ENCODE results near the gene FGF14.
"Not testable (repeated sequence)": the region's sequence is repeated elsewhere in the genome, so short reads cannot be mapped to it uniquely, and the experiment has no call there.

The FGF14 gene

DNA sequence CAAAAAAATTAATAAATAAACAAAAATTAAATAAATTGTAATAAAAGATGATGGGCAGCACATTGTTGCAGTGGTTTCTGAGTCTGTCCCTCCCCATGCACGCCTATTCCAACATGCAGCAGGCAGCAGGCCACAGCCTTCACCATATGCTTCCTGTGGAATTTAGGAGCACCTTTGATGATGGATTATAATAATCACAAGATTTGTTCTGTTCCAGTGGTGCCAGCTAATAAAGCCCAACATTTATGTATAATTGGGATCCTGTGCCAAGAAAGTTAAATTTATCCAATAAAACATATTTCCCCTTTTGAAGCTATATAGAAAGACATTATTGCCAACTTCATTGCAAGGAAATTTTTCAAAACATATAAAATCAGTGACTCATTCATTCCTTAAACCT lies 328.6 kb downstream of the FGF14 start:
- DNase-seq (ENCODE audit: low read depth), result no peak
- TF ChIP-seq, protein P1, sequence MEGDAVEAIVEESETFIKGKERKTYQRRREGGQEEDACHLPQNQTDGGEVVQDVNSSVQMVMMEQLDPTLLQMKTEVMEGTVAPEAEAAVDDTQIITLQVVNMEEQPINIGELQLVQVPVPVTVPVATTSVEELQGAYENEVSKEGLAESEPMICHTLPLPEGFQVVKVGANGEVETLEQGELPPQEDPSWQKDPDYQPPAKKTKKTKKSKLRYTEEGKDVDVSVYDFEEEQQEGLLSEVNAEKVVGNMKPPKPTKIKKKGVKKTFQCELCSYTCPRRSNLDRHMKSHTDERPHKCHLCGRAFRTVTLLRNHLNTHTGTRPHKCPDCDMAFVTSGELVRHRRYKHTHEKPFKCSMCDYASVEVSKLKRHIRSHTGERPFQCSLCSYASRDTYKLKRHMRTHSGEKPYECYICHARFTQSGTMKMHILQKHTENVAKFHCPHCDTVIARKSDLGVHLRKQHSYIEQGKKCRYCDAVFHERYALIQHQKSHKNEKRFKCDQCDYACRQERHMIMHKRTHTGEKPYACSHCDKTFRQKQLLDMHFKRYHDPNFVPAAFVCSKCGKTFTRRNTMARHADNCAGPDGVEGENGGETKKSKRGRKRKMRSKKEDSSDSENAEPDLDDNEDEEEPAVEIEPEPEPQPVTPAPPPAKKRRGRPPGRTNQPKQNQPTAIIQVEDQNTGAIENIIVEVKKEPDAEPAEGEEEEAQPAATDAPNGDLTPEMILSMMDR (conservative IDR thresholded peaks at IDR 0.05; ENCODE audit: low read length), result no peak

DNA sequence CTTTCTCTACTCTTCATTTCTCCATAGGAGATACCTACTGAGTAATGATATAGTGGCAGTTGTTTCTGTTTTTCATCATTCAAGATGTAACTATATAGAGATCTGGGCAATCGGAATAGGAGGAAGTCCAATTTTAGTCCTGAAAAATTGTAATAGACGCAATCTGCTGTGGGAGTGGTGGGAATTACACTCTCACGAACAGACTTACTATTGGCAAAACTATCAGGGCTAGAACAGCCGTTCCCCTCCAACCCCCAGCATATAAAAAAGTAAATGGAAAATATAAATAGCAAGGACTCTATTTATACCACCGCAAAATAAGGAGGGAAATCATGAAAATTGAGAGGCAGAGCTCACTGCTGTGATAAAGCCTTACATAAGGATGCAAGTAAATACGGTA lies 330.1 kb downstream of the FGF14 start:
- TF ChIP-seq, protein P1 (conservative IDR thresholded peaks at IDR 0.05; ENCODE audit: low read length), result no peak
- H3K4me3 ChIP-seq (ENCODE audit: low read length), result no peak overlapping the region
- no peak for DNase-seq (ENCODE audit: low read depth)

More for the DNA sequence above, 328.6 kb downstream of the FGF14 start:
- no peak overlapping the region for H3K4me3 ChIP-seq (ENCODE audit: low read length)

DNA sequence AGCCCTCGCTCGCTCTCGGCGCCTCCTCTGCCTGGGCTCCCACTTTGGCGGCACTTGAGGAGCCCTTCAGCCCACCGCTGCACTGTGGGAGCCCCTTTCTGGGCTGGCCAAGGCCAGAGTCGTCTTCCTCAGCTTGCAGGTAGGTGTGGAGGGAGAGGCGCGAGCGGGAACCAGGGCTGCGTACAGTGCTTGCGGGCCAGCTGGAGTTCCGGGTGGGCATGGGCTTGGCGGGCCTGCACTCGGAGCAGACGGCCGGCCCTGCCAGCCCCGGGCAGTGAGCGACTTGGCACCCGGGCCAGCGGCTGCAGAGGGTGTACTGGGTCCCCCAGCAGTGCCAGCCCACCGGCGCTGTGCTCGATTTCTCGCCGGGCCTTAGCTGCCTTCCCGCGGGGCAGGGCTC lies 333.5 kb downstream of the FGF14 start:
- not testable (repeated sequence) for DNase-seq (ENCODE audit: low read depth); H3K4me3 ChIP-seq (ENCODE audit: low read length)

DNA sequence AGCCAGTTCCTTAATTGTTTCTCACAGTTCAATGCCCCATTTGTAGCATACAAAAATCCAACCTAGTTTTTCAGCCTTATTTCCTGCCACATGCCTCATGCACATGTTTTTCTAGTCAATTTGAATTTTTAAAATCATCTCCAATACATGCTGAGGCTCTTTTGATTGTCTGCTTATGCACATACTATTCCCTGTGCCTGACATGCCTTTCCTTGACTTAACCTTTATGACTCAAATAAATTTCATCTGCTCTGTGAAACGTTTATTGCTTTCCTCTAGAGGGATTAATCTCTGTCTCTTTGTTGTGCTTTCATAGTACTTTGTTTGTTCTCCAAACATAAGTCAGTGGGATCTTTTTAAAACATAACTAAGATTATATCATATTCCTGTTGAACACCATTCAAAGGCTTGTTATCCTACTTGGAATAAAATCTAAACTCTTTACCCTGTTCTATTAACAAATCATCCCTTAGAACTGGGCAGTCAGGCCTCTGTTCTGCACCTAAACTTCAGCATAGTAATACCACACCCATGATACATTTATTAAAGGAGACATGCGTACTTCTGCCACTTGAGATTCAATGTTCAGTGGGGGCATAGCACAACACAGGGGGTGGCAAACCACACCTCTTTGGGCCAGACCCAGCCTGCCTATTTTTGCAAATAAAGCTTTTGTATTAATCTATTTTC lies 346.6 kb downstream of the FGF14 start:
- TF ChIP-seq, protein P1 (conservative IDR thresholded peaks at IDR 0.05; ENCODE audit: low read length), result no peak
- H3K4me3 ChIP-seq (ENCODE audit: low read length), result no peak overlapping the region
- no peak for DNase-seq (ENCODE audit: low read depth)

DNA sequence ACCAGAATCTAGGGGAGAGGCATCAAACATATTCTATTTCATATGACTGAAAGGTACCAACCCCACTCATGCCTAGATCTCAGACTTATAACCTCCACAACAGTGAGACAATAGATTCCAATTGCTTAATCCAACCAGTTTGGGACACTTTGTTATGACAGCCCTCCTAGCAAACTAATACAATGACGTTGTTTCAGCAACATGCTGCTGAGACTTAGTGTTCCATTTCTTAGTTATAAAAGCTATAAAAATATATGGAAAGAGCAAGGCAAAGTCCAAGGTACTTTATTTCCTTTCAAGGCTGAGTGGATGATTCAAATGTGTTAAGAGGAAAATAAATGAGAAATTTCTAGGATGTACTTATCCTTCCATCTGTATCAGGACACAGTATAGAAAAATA lies 352.0 kb downstream of the FGF14 start:
- H3K4me3 ChIP-seq (ENCODE audit: low read length), result no peak overlapping the region
- DNase-seq (ENCODE audit: low read depth), result no peak
- TF ChIP-seq, protein P1 (conservative IDR thresholded peaks at IDR 0.05; ENCODE audit: low read length), result no peak

DNA sequence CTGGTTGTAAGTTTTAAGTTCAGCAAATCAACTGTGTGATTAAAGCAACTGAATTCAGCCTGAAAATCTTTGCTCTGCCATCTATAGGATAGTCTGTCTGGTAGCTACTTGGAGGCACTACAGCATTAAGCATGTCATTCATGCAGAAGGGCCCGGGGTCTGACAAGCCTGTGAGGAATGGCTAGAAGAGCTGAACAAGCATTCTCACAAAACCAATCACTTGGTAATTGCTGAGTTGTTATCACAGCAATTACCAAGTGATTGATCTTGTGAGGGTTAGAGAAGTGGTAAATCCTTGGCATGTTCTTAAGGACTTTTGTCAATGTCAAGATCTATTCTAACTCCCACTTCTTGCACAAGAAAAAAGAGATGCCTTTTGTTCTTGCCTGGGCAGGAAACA lies 356.1 kb downstream of the FGF14 start:
- TF ChIP-seq, protein P1 (conservative IDR thresholded peaks at IDR 0.05; ENCODE audit: low read length), result no peak
- DNase-seq (ENCODE audit: low read depth), result no peak
- H3K4me3 ChIP-seq (ENCODE audit: low read length), result no peak overlapping the region

DNA sequence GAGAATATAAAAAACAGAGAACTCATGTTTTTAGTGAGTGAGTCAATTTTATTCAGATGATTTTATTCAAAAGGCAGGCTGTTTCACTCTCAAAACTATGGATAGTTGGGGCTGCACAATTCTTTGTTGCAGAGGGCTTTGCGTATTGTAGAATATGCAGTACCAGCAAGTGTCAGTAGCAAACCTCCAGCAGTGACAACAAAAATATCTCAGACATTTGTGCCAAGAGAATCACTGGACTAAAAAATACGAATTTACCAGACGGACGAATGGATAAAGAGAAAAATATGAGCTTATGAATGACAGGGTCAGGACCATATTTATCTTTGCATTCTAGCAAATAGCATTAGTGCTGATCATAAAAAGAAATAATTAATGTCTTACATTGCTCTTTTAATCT lies 359.1 kb downstream of the FGF14 start:
- TF ChIP-seq, protein P1 (conservative IDR thresholded peaks at IDR 0.05; ENCODE audit: low read length), result no peak
- H3K4me3 ChIP-seq (ENCODE audit: low read length), result no peak overlapping the region
- no peak for DNase-seq (ENCODE audit: low read depth)
